Measurements from ENCODE around the gene HCN1. TPM values are rescaled to one million over a fixed set of nuclear protein-coding genes. Genes with fewer than 3 reads are reported as not detected.

Gene HCN1
- total RNA-seq, 1 donor from 2014 or later = not detected

GRCh38 chr5:45687701-45688100, 8.5 kb downstream of the HCN1 start:
- DNase-seq (ENCODE audit: low spot score) = no peak
- Mint-ChIP-seq H3K9me3 (ENCODE audit: unreplicated experiment) (no peaks in the 10 kb centered on the region), H3K4me1 (ENCODE audit: unreplicated experiment) (no peaks in the 10 kb centered on the region), H3K4me3 (ENCODE audit: unreplicated experiment) (no peak overlapping the region), H3K27me3 (ENCODE audit: unreplicated experiment) (no peaks in the 10 kb centered on the region), H3K36me3 (ENCODE audit: low read depth, unreplicated experiment) (no peaks in the 10 kb centered on the region), H3K27ac (ENCODE audit: unreplicated experiment) (no peak overlapping the region)
- TF ChIP-seq, protein P1, sequence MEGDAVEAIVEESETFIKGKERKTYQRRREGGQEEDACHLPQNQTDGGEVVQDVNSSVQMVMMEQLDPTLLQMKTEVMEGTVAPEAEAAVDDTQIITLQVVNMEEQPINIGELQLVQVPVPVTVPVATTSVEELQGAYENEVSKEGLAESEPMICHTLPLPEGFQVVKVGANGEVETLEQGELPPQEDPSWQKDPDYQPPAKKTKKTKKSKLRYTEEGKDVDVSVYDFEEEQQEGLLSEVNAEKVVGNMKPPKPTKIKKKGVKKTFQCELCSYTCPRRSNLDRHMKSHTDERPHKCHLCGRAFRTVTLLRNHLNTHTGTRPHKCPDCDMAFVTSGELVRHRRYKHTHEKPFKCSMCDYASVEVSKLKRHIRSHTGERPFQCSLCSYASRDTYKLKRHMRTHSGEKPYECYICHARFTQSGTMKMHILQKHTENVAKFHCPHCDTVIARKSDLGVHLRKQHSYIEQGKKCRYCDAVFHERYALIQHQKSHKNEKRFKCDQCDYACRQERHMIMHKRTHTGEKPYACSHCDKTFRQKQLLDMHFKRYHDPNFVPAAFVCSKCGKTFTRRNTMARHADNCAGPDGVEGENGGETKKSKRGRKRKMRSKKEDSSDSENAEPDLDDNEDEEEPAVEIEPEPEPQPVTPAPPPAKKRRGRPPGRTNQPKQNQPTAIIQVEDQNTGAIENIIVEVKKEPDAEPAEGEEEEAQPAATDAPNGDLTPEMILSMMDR (IDR thresholded peaks at IDR 0.05; ENCODE audit: unreplicated experiment) = no peak

GRCh38 chr5:45686620-45687019, 9.6 kb downstream of the HCN1 start:
- H3K4me1 Mint-ChIP-seq (ENCODE audit: unreplicated experiment) = no peaks in the 10 kb centered on the region
- DNase-seq (ENCODE audit: low spot score) = no peak

GRCh38 chr5:45684118-45684517, 12.1 kb downstream of the HCN1 start:
- no peak overlapping the region for H3K27ac Mint-ChIP-seq (ENCODE audit: unreplicated experiment)
- H3K27me3 Mint-ChIP-seq (ENCODE audit: unreplicated experiment) = no peaks in the 10 kb centered on the region

More at GRCh38 chr5:45686620-45687019, 9.6 kb downstream of the HCN1 start:
- H3K27ac Mint-ChIP-seq (ENCODE audit: unreplicated experiment) = no peak overlapping the region
- no peaks in the 10 kb centered on the region for H3K36me3 Mint-ChIP-seq (ENCODE audit: low read depth, unreplicated experiment)
- TF ChIP-seq, protein P1 (IDR thresholded peaks at IDR 0.05; ENCODE audit: unreplicated experiment) = no peak
- no peaks in the 10 kb centered on the region for H3K27me3 Mint-ChIP-seq (ENCODE audit: unreplicated experiment)
- H3K4me3 Mint-ChIP-seq (ENCODE audit: unreplicated experiment) = no peak overlapping the region
- H3K9me3 Mint-ChIP-seq (ENCODE audit: unreplicated experiment) = no peaks in the 10 kb centered on the region

GRCh38 chr5:45680950-45681349, 15.2 kb downstream of the HCN1 start:
- no peaks in the 10 kb centered on the region for H3K36me3 Mint-ChIP-seq (ENCODE audit: low read depth, unreplicated experiment)
- peaks cover 1% of the 10 kb centered on the region for H3K27me3 Mint-ChIP-seq (ENCODE audit: unreplicated experiment)
- H3K4me3 Mint-ChIP-seq (ENCODE audit: unreplicated experiment) = no peak overlapping the region
- no peak for DNase-seq (ENCODE audit: low spot score)
- TF ChIP-seq, protein P1 (IDR thresholded peaks at IDR 0.05; ENCODE audit: unreplicated experiment) = no peak
- no peaks in the 10 kb centered on the region for H3K9me3 Mint-ChIP-seq (ENCODE audit: unreplicated experiment)
- H3K27ac Mint-ChIP-seq (ENCODE audit: unreplicated experiment) = no peak overlapping the region
- no peaks in the 10 kb centered on the region for H3K4me1 Mint-ChIP-seq (ENCODE audit: unreplicated experiment)

More at GRCh38 chr5:45684118-45684517, 12.1 kb downstream of the HCN1 start:
- H3K9me3 Mint-ChIP-seq (ENCODE audit: unreplicated experiment) = no peaks in the 10 kb centered on the region
- no peak overlapping the region for H3K4me3 Mint-ChIP-seq (ENCODE audit: unreplicated experiment)
- no peak for DNase-seq (ENCODE audit: low spot score)
- TF ChIP-seq, protein P1 (IDR thresholded peaks at IDR 0.05; ENCODE audit: unreplicated experiment) = no peak
- no peaks in the 10 kb centered on the region for H3K36me3 Mint-ChIP-seq (ENCODE audit: low read depth, unreplicated experiment)
- H3K4me1 Mint-ChIP-seq (ENCODE audit: unreplicated experiment) = no peaks in the 10 kb centered on the region

DNA sequence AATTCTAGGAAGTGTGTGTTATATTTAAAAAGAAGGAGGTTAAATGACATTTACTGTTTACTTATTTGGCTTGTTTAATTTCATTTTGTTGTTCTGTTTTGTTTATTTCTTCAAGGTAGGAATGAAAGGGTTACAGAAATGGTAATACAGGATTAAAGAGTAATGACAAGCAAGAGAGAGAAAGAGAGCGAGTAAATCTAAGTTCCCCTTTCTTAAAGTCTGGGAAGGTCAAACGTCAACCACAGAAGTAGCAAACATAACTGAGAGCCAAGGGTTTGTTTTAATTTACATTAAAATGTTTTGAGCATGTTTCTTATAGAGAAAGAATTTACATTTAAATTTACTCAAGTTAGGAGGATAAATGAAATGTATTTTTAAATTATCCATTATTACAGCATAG, 18.7 kb downstream of the HCN1 start:
- no peak overlapping the region for H3K4me3 Mint-ChIP-seq (ENCODE audit: unreplicated experiment)
- H3K36me3 Mint-ChIP-seq (ENCODE audit: low read depth, unreplicated experiment) = no peaks in the 10 kb centered on the region
- H3K4me1 Mint-ChIP-seq (ENCODE audit: unreplicated experiment) = no peaks in the 10 kb centered on the region
- TF ChIP-seq, protein P1 (IDR thresholded peaks at IDR 0.05; ENCODE audit: unreplicated experiment) = no peak
- H3K27ac Mint-ChIP-seq (ENCODE audit: unreplicated experiment) = no peak overlapping the region
- no peaks in the 10 kb centered on the region for H3K9me3 Mint-ChIP-seq (ENCODE audit: unreplicated experiment)
- H3K27me3 Mint-ChIP-seq (ENCODE audit: unreplicated experiment) = peaks cover 1% of the 10 kb centered on the region
- no peak for DNase-seq (ENCODE audit: low spot score)

Data from endothelial cell (in vitro differentiated cells).